PC-9 (cell line): ENCODE results near the gene TUT4.

ENCODE experiments used
- CTCF ChIP-seq: fragments of 200-600 bp; sonication (generic); conservative IDR thresholded peaks from 2 replicates; pipeline ENCODE4 v1.6.1; 2017; ENCODE audit warnings: mixed run types, antibody characterized with exemption, mild to moderate bottlenecking, moderate library complexity
- EZH2 ChIP-seq: fragments of 200-600 bp; sonication (generic); IDR thresholded peaks from 2 replicates; pipeline ENCODE4 v1.8.0; 2017; ENCODE audit warnings: antibody characterized with exemption, low read depth

GRCh38 chr1:52432807-52433206 lies 120.1 kb downstream of the TUT4 start:
- TF ChIP-seq CTCF (no peak), EZH2 (no peak)
